ENCODE results near the gene ZBTB4. TPM values are rescaled to one million over a fixed set of nuclear protein-coding genes. Genes with fewer than 3 reads are reported as not detected.
"Not testable (repeated sequence)": the region's sequence is repeated elsewhere in the genome, so short reads cannot be mapped to it uniquely, and the experiment has no call there.

ZBTB4 gene
- total RNA-seq, 2 donors from 2014 or later, result 28.5 to 29.0 TPM

GRCh38 chr17:7475764-7476422, 3.5 kb downstream of the ZBTB4 start:
- H3K4me3 Mint-ChIP-seq, result peak overlapping the region; percentile 41 to 84
- H3K27me3 Mint-ChIP-seq (ENCODE audit: low read depth), result no peaks in the 10 kb centered on the region
- H3K9me3 Mint-ChIP-seq, result no peaks in the 10 kb centered on the region

GRCh38 chr17:7474767-7475166, 4.7 kb downstream of the ZBTB4 start:
- H3K27ac Mint-ChIP-seq; H3K9me3 Mint-ChIP-seq; H3K4me3 Mint-ChIP-seq; H3K27me3 Mint-ChIP-seq (ENCODE audit: low read depth); DNase-seq; ATAC-seq (replicated peaks in 1 of 2); H3K36me3 Mint-ChIP-seq (ENCODE audit: insufficient read depth in 2 of 2): not testable (repeated sequence)
- H3K4me1 Mint-ChIP-seq (ENCODE audit: low read depth), result peaks cover 46% of the 10 kb centered on the region

More at GRCh38 chr17:7475764-7476422, 3.5 kb downstream of the ZBTB4 start:
- DNase-seq, result no peak
- ATAC-seq (replicated peaks in 1 of 2), result no peak
- H3K4me1 Mint-ChIP-seq (ENCODE audit: low read depth), result peaks cover 58% of the 10 kb centered on the region
- H3K27ac Mint-ChIP-seq, result peak overlapping the region; percentile 31
- H3K36me3 Mint-ChIP-seq (ENCODE audit: insufficient read depth in 2 of 2), result peaks cover 0 to 3% of the 10 kb centered on the region in 2 donors

GRCh38 chr17:7471729-7472128, 7.7 kb downstream of the ZBTB4 start:
- Mint-ChIP-seq H3K9me3 (no peaks in the 10 kb centered on the region), H3K27ac (peak overlapping the region; percentile 39), H3K4me3 (no peak overlapping the region), H3K4me1 (ENCODE audit: low read depth) (peaks cover 36% of the 10 kb centered on the region), H3K36me3 (ENCODE audit: insufficient read depth in 2 of 2) (peaks cover 0 to 1% of the 10 kb centered on the region in 2 donors), H3K27me3 (ENCODE audit: low read depth) (no peaks in the 10 kb centered on the region)
- DNase-seq, result no peak
- no peak for ATAC-seq (replicated peaks in 1 of 2)

- not testable (repeated sequence) for ATAC-seq (replicated peaks in 1 of 2); DNase-seq; H3K27me3 Mint-ChIP-seq (ENCODE audit: low read depth); H3K27ac Mint-ChIP-seq; H3K9me3 Mint-ChIP-seq; H3K4me3 Mint-ChIP-seq; H3K36me3 Mint-ChIP-seq (ENCODE audit: insufficient read depth in 2 of 2)
- peaks cover 24% of the 10 kb centered on the region for H3K4me1 Mint-ChIP-seq (ENCODE audit: low read depth)
These were observed 8.9 kb downstream of the ZBTB4 start for GRCh38 chr17:7470457-7470973.

- H3K4me1 Mint-ChIP-seq (ENCODE audit: low read depth), result peaks cover 21% of the 10 kb centered on the region
- H3K27me3 Mint-ChIP-seq (ENCODE audit: low read depth); H3K9me3 Mint-ChIP-seq; DNase-seq; H3K36me3 Mint-ChIP-seq (ENCODE audit: insufficient read depth in 2 of 2); ATAC-seq (replicated peaks in 1 of 2); H3K4me3 Mint-ChIP-seq; H3K27ac Mint-ChIP-seq: not testable (repeated sequence)
These were observed 9.6 kb downstream of the ZBTB4 start for GRCh38 chr17:7469843-7470242.

- Mint-ChIP-seq H3K4me1 (ENCODE audit: low read depth) (peaks cover 21% of the 10 kb centered on the region), H3K27me3 (ENCODE audit: low read depth) (no peaks in the 10 kb centered on the region), H3K36me3 (ENCODE audit: insufficient read depth in 2 of 2) (peaks cover 0 to 1% of the 10 kb centered on the region in 2 donors), H3K4me3 (no peak overlapping the region), H3K27ac (no peak overlapping the region), H3K9me3 (no peaks in the 10 kb centered on the region)
- ATAC-seq (replicated peaks in 1 of 2), result no peak
- no peak for DNase-seq
These were observed 10.5 kb downstream of the ZBTB4 start for GRCh38 chr17:7468804-7469389.

- no peaks in the 10 kb centered on the region for H3K9me3 Mint-ChIP-seq
- H3K4me1 Mint-ChIP-seq (ENCODE audit: low read depth), result peaks cover 21% of the 10 kb centered on the region
- H3K4me3 Mint-ChIP-seq, result no peak overlapping the region
- ATAC-seq (replicated peaks in 1 of 2) (no peak), DNase-seq (no peak)
- no peak overlapping the region for H3K27ac Mint-ChIP-seq
- no peaks in the 10 kb centered on the region for H3K27me3 Mint-ChIP-seq (ENCODE audit: low read depth)
- H3K36me3 Mint-ChIP-seq (ENCODE audit: insufficient read depth in 2 of 2), result peaks cover 0 to 1% of the 10 kb centered on the region in 2 donors
These were observed 11.1 kb downstream of the ZBTB4 start for GRCh38 chr17:7468290-7468689.

DNA sequence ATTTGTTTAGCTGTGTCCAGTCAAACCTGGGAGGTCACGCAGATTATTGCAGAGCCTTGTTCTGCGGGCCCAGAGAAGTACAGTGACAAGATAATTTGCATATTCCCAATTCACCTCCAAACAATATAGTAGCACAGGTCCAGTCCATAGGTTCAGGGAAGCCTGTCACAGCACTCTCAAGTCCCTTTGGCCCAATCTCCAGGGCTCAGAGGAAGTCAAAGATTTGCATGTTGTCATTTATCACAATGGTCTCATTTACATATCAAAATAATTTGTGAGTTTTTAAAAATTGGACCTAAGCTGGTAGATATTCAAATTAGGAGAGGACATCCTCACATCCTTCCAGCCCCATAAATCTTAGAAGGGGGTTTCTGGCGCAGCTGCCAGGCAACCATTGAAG, 11.9 kb downstream of the ZBTB4 start:
- ATAC-seq (replicated peaks in 1 of 2), result no peak
- no peaks in the 10 kb centered on the region for H3K9me3 Mint-ChIP-seq
- H3K27ac Mint-ChIP-seq, result no peak overlapping the region
- no peak overlapping the region for H3K4me3 Mint-ChIP-seq
- H3K27me3 Mint-ChIP-seq (ENCODE audit: low read depth), result no peaks in the 10 kb centered on the region
- peaks cover 21% of the 10 kb centered on the region for H3K4me1 Mint-ChIP-seq (ENCODE audit: low read depth)
- DNase-seq, result no peak
- peaks cover 0 to 1% of the 10 kb centered on the region in 2 donors for H3K36me3 Mint-ChIP-seq (ENCODE audit: insufficient read depth in 2 of 2)

- H3K27ac Mint-ChIP-seq, result peak overlapping the region; percentile 78
- peak in 1 of 2 donors; percentile 11 for ATAC-seq (replicated peaks in 1 of 2)
- H3K4me3 Mint-ChIP-seq, result no peak overlapping the region
These were observed 12.6 kb downstream of the ZBTB4 start for GRCh38 chr17:7466639-7467341.

DNA sequence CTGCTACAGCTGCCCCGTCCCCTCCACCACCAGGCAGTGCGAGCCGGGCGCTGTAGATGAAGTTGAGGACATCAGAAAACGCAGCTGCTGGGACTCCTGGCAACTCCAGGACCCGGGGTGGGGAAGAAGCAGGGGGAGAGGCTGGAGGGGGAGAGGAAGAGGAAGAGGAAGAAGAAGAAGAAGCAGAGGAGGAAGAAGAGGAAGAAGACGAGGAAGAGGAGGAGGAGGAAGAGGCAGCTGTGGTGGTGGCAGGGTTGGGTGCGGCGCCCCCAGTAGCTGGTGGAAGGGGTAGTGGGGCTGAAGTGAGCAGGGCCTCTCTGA, 13.2 kb downstream of the ZBTB4 start:
- Mint-ChIP-seq H3K27ac (peak overlapping the region; percentile 78), H3K4me1 (ENCODE audit: low read depth) (peaks cover 11% of the 10 kb centered on the region), H3K9me3 (no peaks in the 10 kb centered on the region), H3K4me3 (no peak overlapping the region), H3K27me3 (ENCODE audit: low read depth) (no peaks in the 10 kb centered on the region), H3K36me3 (ENCODE audit: insufficient read depth in 2 of 2) (peaks cover 0 to 1% of the 10 kb centered on the region in 2 donors)
- no peak for DNase-seq
- ATAC-seq (replicated peaks in 1 of 2), result no peak

More at GRCh38 chr17:7466639-7467341, 12.6 kb downstream of the ZBTB4 start:
- no peak for DNase-seq
- Mint-ChIP-seq H3K27me3 (ENCODE audit: low read depth) (no peaks in the 10 kb centered on the region), H3K9me3 (no peaks in the 10 kb centered on the region), H3K36me3 (ENCODE audit: insufficient read depth in 2 of 2) (peaks cover 0 to 1% of the 10 kb centered on the region in 2 donors), H3K4me1 (ENCODE audit: low read depth) (peaks cover 16% of the 10 kb centered on the region)

- Mint-ChIP-seq H3K27me3 (ENCODE audit: low read depth) (no peaks in the 10 kb centered on the region), H3K4me3 (no peak overlapping the region), H3K4me1 (ENCODE audit: low read depth) (peaks cover 10% of the 10 kb centered on the region), H3K27ac (no peak overlapping the region), H3K36me3 (ENCODE audit: insufficient read depth in 2 of 2) (peaks cover 0 to 1% of the 10 kb centered on the region in 2 donors), H3K9me3 (no peaks in the 10 kb centered on the region)
- ATAC-seq (replicated peaks in 1 of 2), result no peak
- DNase-seq, result no peak
These were observed 13.7 kb downstream of the ZBTB4 start for GRCh38 chr17:7465597-7466275.

- DNase-seq (no peak), ATAC-seq (replicated peaks in 1 of 2) (no peak)
- peaks cover 0 to 1% of the 10 kb centered on the region in 2 donors for H3K36me3 Mint-ChIP-seq (ENCODE audit: insufficient read depth in 2 of 2)
- peaks cover 10% of the 10 kb centered on the region for H3K4me1 Mint-ChIP-seq (ENCODE audit: low read depth)
- no peak overlapping the region for H3K27ac Mint-ChIP-seq
- no peak overlapping the region for H3K4me3 Mint-ChIP-seq
- no peaks in the 10 kb centered on the region for H3K27me3 Mint-ChIP-seq (ENCODE audit: low read depth)
- H3K9me3 Mint-ChIP-seq, result no peaks in the 10 kb centered on the region
These were observed 15.3 kb downstream of the ZBTB4 start for GRCh38 chr17:7464081-7464480.

DNA sequence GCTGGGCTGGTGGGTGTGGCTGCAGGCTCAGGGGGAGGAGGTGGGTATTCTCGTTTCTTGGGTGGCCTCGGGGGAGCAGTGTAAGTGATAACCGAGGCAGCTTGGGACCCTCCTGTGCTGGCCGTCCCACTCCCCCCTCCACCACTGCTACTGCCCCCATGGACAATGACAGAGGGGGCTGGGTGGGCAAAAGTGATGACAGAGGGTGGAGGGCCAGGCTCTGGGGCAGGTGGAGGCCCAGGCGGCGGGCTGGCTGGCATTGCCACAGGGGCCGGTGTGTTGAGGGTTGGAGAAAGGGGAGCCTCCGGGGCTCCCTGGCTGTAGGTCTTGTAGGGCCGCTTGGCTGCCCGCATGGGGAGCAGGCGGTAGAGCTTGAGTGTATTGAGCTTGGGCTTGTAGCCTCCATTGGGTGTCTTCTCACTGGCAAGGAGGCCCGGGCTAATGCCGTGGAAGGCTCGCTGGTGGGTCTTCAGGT, 16.0 kb downstream of the ZBTB4 start:
- Mint-ChIP-seq H3K4me3 (no peak overlapping the region), H3K27me3 (ENCODE audit: low read depth) (no peaks in the 10 kb centered on the region), H3K36me3 (ENCODE audit: insufficient read depth in 2 of 2) (peaks cover 0 to 1% of the 10 kb centered on the region in 2 donors), H3K9me3 (no peaks in the 10 kb centered on the region), H3K27ac (no peak overlapping the region), H3K4me1 (ENCODE audit: low read depth) (peaks cover 10% of the 10 kb centered on the region)
- DNase-seq (no peak), ATAC-seq (replicated peaks in 1 of 2) (no peak)
